KMS-11 (cell line): ENCODE data around the gene ENTPD2.

ENCODE experiments used
- H2AFZ ChIP-seq: fragments of 200-600 bp; sonication (generic); 2 replicates; pipeline ENCODE4 v1.6.1; 2016; ENCODE audit warnings: antibody characterized with exemption, mixed run types, low read depth
- H3K27ac ChIP-seq: fragments of 200-600 bp; sonication (generic); 2 replicates; pipeline ENCODE4 v1.6.1; 2016; ENCODE audit warnings: mild to moderate bottlenecking, mixed run types
- H3K27me3 ChIP-seq: fragments of 200-600 bp; sonication (generic); 2 replicates; pipeline ENCODE4 v1.6.1; 2017; ENCODE audit warnings: mild to moderate bottlenecking, low read depth, mixed run types, moderate library complexity; ENCODE audit not compliant: insufficient read depth
- H3K36me3 ChIP-seq: fragments of 200-600 bp; sonication (generic); 2 replicates; pipeline ENCODE4 v1.6.1; 2017; ENCODE audit warnings: mild to moderate bottlenecking, mixed run types; ENCODE audit not compliant: insufficient read depth
- H3K4me1 ChIP-seq: fragments of 200-600 bp; sonication (generic); 2 replicates; pipeline ENCODE4 v1.6.1; 2016; ENCODE audit warnings: mild to moderate bottlenecking, low read depth, mixed run types; ENCODE audit not compliant: poor library complexity, severe bottlenecking
- H3K4me2 ChIP-seq: fragments of 200-600 bp; sonication (generic); 2 replicates; pipeline ENCODE4 v1.7.0; 2016; ENCODE audit warnings: mild to moderate bottlenecking, mixed run types
- H3K4me3 ChIP-seq: fragments of 200-600 bp; sonication (generic); IDR thresholded peaks from 2 replicates; pipeline ENCODE4 v1.6.1; 2017; ENCODE audit warnings: low read depth, low read length, mixed read lengths; ENCODE audit not compliant: insufficient read depth
- H3K79me2 ChIP-seq: fragments of 200-600 bp; sonication (generic); 2 replicates; pipeline ENCODE4 v1.6.1; 2016; ENCODE audit warnings: low read depth, mixed run types; ENCODE audit not compliant: insufficient read depth
- H3K9ac ChIP-seq: fragments of 200-600 bp; sonication (generic); 2 replicates; pipeline ENCODE4 v1.6.1; 2016; ENCODE audit warnings: mild to moderate bottlenecking, mixed run types
- H4K20me1 ChIP-seq: fragments of 200-600 bp; sonication (generic); 2 replicates; pipeline ENCODE4 v1.6.1; 2016; ENCODE audit warnings: mild to moderate bottlenecking, mixed run types; ENCODE audit not compliant: insufficient read depth
- TF ChIP-seq, protein P1 (sequence below): fragments of 200-600 bp; sonication (generic); conservative IDR thresholded peaks from 2 replicates; pipeline ENCODE4 v1.6.1; 2017; ENCODE audit warnings: low read depth, mild to moderate bottlenecking, antibody characterized with exemption, low read length, moderate library complexity, mixed read lengths

Gene ENTPD2

DNA sequence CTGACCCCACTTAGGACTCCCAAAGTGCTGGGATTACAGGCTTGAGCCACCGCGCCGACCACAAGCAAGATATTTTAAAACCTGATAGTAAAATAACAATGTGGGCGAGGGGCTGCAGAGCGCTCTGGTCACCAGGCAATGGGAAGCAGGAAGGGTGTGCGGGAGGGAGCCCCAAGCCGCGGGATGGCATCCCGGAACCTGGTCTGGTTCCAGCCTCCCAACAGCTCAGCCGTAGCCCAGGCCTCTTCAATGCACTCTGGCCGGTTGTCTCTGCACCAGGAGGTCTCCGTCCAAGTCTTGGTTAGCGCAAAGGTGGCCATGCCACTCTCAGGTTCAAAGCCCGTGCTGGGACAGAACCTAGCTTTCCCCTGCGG, 22.8 kb upstream of the ENTPD2 start:
- H3K9ac ChIP-seq = no peak overlapping the region
- no peak overlapping the region for H3K4me3 ChIP-seq

DNA sequence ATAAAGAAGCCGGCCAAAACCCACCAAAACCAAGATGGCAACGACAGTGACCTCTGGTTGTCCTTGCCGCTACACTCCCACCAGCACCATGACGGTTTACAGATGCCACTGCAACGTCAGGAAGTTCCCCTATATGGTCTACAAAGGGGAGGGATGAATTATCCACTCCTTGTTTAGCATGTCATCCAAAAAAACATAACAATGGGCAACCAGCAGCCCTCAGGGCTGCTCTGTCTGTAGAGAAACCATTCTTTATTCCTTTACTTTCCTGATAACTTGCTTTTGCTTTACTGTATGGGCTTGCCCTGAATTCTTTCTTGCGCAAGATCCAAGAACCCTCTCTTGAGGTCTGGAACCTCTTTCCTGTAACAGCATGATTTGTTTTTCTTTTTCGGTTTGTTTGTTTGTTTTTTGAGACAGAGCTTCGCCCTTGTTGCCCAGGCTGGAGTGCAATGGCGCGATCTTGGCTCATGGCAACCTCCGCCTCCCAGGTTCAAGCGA, 21.5 kb upstream of the ENTPD2 start:
- TF ChIP-seq, protein P1, sequence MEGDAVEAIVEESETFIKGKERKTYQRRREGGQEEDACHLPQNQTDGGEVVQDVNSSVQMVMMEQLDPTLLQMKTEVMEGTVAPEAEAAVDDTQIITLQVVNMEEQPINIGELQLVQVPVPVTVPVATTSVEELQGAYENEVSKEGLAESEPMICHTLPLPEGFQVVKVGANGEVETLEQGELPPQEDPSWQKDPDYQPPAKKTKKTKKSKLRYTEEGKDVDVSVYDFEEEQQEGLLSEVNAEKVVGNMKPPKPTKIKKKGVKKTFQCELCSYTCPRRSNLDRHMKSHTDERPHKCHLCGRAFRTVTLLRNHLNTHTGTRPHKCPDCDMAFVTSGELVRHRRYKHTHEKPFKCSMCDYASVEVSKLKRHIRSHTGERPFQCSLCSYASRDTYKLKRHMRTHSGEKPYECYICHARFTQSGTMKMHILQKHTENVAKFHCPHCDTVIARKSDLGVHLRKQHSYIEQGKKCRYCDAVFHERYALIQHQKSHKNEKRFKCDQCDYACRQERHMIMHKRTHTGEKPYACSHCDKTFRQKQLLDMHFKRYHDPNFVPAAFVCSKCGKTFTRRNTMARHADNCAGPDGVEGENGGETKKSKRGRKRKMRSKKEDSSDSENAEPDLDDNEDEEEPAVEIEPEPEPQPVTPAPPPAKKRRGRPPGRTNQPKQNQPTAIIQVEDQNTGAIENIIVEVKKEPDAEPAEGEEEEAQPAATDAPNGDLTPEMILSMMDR = no peak
- H3K9ac ChIP-seq = no peak overlapping the region
- H3K27ac ChIP-seq = no peak overlapping the region
- no peak overlapping the region for H3K4me3 ChIP-seq
- no peaks in the 10 kb centered on the region for H4K20me1 ChIP-seq
- H2AFZ ChIP-seq = no peak overlapping the region
- no peaks in the 10 kb centered on the region for H3K79me2 ChIP-seq
- peaks cover 7% of the 10 kb centered on the region for H3K4me1 ChIP-seq
- no peak overlapping the region for H3K4me2 ChIP-seq
- H3K27me3 ChIP-seq = peaks cover 5% of the 10 kb centered on the region; the same call in 1 of the 2 replicates
- H3K36me3 ChIP-seq = no peaks in the 10 kb centered on the region

More for the DNA sequence above, 22.8 kb upstream of the ENTPD2 start:
- no peaks in the 10 kb centered on the region for H3K36me3 ChIP-seq
- H4K20me1 ChIP-seq = no peaks in the 10 kb centered on the region
- H3K27ac ChIP-seq = no peak overlapping the region
- no peak overlapping the region for H2AFZ ChIP-seq
- no peaks in the 10 kb centered on the region for H3K4me1 ChIP-seq
- no peak overlapping the region for H3K4me2 ChIP-seq
- H3K27me3 ChIP-seq = peaks cover 5% of the 10 kb centered on the region; the same call in 1 of the 2 replicates
- no peaks in the 10 kb centered on the region for H3K79me2 ChIP-seq
- TF ChIP-seq, protein P1 = no peak

DNA sequence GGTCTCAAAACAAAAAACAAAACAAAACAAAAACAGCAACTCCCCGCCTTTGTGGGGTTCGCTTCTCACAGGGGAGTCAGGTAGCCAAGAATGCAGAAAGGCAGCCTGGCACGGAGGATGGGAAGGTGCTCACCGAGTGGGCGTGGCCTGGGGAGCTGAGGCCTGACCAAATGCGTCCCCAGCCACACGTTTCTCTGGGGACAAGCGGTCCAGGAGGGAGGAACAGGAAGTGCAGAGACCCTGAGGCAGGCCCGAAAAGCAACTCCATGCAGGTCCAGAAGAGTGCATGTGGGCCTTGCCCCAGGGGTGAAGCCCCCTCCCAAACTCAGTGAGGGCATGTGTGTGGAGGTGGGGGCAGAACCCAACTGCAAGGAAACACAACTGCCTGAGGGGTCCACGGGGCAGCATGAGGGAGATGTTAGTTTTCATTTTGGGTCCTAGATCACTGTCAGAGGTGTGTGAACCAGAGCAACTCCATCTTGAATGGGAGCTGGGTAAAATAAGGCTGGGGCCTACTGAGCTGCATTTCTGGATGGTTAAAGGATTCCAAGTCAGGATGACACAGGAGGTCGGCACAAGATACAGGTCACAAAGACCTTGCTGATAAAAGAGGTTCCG, 20.9 kb upstream of the ENTPD2 start:
- Histone ChIP-seq H3K36me3 (no peaks in the 10 kb centered on the region), H3K27ac (no peak overlapping the region), H4K20me1 (no peaks in the 10 kb centered on the region), H3K4me1 (peaks cover 7% of the 10 kb centered on the region), H2AFZ (no peak overlapping the region), H3K27me3 (peaks cover 5% of the 10 kb centered on the region; the same call in 1 of the 2 replicates), H3K4me2 (no peak overlapping the region), H3K4me3 (no peak overlapping the region), H3K9ac (no peak overlapping the region), H3K79me2 (no peaks in the 10 kb centered on the region)
- TF ChIP-seq, protein P1 = no peak

DNA sequence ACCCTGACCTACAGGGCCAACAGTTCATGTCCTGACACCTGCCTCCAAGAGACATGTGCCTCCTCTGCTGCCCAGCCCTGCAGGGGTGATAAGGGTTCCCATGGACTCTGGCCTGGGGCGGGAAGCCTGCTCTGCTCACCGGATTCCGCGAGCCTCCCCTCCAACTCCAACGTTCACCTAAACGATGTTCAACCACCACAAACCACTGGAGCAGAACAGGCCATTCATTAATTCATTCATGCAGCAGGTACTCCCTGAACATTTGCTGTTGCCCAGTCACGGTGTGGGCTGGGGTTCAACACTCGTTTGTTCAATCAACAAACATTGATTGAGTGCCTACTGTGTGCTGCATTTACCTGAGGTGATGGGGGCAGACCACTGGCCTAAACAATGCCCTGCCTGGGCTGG, 20.1 kb upstream of the ENTPD2 start:
- Histone ChIP-seq H3K4me2 (no peak overlapping the region), H3K9ac (no peak overlapping the region), H3K27ac (no peak overlapping the region), H3K36me3 (no peaks in the 10 kb centered on the region), H3K27me3 (peaks cover 5% of the 10 kb centered on the region; the same call in 1 of the 2 replicates), H3K4me1 (peaks cover 13% of the 10 kb centered on the region), H4K20me1 (0 out of 2 replicates have a peak, but pooled peaks cover 6% of the 10 kb centered on the region), H3K79me2 (no peaks in the 10 kb centered on the region), H3K4me3 (no peak overlapping the region), H2AFZ (no peak overlapping the region)
- TF ChIP-seq, protein P1 = no peak
